GM12872 (cell line): Measurements from ENCODE around the gene PPP2R1B.

Source experiments
- CTCF ChIP-seq: IDR thresholded peaks from 3 replicates; pipeline ENCODE4 v1.5.1; 2011; ENCODE audit warnings: low read depth, mild to moderate bottlenecking, low read length, moderate library complexity; ENCODE audit not compliant: insufficient read depth

Gene PPP2R1B

GRCh38 chr11:111720801-111721494 lies 45.2 kb downstream of the PPP2R1B start:
- TF ChIP-seq CTCF = no peak

GRCh38 chr11:111719379-111719778 lies 46.8 kb downstream of the PPP2R1B start:
- no peak for TF ChIP-seq CTCF

- TF ChIP-seq CTCF = no peak
These were observed 47.3 kb downstream of the PPP2R1B start for GRCh38 chr11:111718859-111719258.

GRCh38 chr11:111718436-111718835 lies 47.8 kb downstream of the PPP2R1B start:
- TF ChIP-seq CTCF = no peak

- no peak for TF ChIP-seq CTCF
These were observed 50.9 kb downstream of the PPP2R1B start for GRCh38 chr11:111715142-111715816.

- no peak for TF ChIP-seq CTCF
These were observed 51.7 kb downstream of the PPP2R1B start for GRCh38 chr11:111714522-111714921.

GRCh38 chr11:111707691-111708067 lies 58.5 kb downstream of the PPP2R1B start:
- TF ChIP-seq CTCF = no peak
